Neuronal stem cell (in vitro differentiated cells): ENCODE results near the gene PCBP3.

Experiments used
- DNase-seq: peaks from one replicate; pipeline ENCODE4 v3.0.0-alpha.2; 2013; ENCODE audit warnings: low spot score
- H2AFZ ChIP-seq: one replicate; pipeline ENCODE4 v1.6.1; 2013; ENCODE audit warnings: mild to moderate bottlenecking, low read length, inconsistent platforms
- H2AK5ac ChIP-seq: 2 replicates; pipeline ENCODE4 v1.6.1; 2013; ENCODE audit warnings: low read depth, mild to moderate bottlenecking, inconsistent platforms, low read length, moderate library complexity, mixed read lengths
- H2BK120ac ChIP-seq: 2 replicates; pipeline ENCODE4 v1.6.1; 2013; ENCODE audit warnings: low read depth, mild to moderate bottlenecking, inconsistent platforms, low read length, moderate library complexity, mixed read lengths
- H2BK12ac ChIP-seq: one replicate; pipeline ENCODE4 v1.6.1; 2013; ENCODE audit warnings: low read length, inconsistent platforms
- H2BK15ac ChIP-seq: 2 replicates; pipeline ENCODE4 v1.6.1; 2013; ENCODE audit warnings: mild to moderate bottlenecking, low read length, inconsistent platforms, mixed read lengths
- H2BK5ac ChIP-seq: one replicate; pipeline ENCODE4 v1.6.1; 2013; ENCODE audit warnings: inconsistent platforms, mild to moderate bottlenecking, low read length, moderate library complexity
- H3K14ac ChIP-seq: one replicate; pipeline ENCODE4 v1.6.1; 2013; ENCODE audit warnings: low read length, inconsistent platforms
- H3K18ac ChIP-seq: 2 replicates; pipeline ENCODE4 v1.6.1; 2013; ENCODE audit warnings: low read length, inconsistent platforms
- H3K23ac ChIP-seq: 2 replicates; pipeline ENCODE4 v1.6.1; 2013; ENCODE audit warnings: low read depth, mild to moderate bottlenecking, mixed read lengths, low read length, inconsistent platforms; ENCODE audit not compliant: poor library complexity
- H3K27ac ChIP-seq: replicated peaks from 3 replicates; pipeline ENCODE4 v1.5.1; 2013; ENCODE audit warnings: low read length, inconsistent platforms
- H3K27me3 ChIP-seq, 3 experiments: 2 replicates each; pipeline ENCODE4 v1.6.1; 2013; ENCODE audit warnings: low read length in 3 of 3, mild to moderate bottlenecking in 2 of 3, inconsistent platforms in 1 of 3, low read depth in 1 of 3, mixed read lengths in 1 of 3, moderate library complexity in 1 of 3; ENCODE audit not compliant: control insufficient read depth in 3 of 3, insufficient read depth in 3 of 3
- H3K36me3 ChIP-seq, 2 donors: replicated peaks in 1 of 2; 2 replicates each; pipeline ENCODE4 v1.6.1; 2013; ENCODE audit warnings: low read length in 2 of 2; ENCODE audit not compliant: control insufficient read depth in 2 of 2, insufficient read depth in 2 of 2
- H3K4ac ChIP-seq: 2 replicates; pipeline ENCODE4 v1.6.1; 2013; ENCODE audit warnings: inconsistent platforms, mild to moderate bottlenecking, low read length, moderate library complexity
- H3K4me1 ChIP-seq, 2 donors: 1 replicate in 1 of 2; 2 replicates in 1 of 2; pipeline ENCODE4 v1.6.1; 2013; ENCODE audit warnings: low read length in 2 of 2, low read depth in 1 of 2; ENCODE audit not compliant: control insufficient read depth in 2 of 2, insufficient read depth in 1 of 2
- H3K4me2 ChIP-seq: one replicate; pipeline ENCODE4 v1.6.1; 2013; ENCODE audit warnings: mild to moderate bottlenecking, low read length, inconsistent platforms; ENCODE audit not compliant: insufficient read depth, poor library complexity, severe bottlenecking
- H3K4me3 ChIP-seq, 2 donors: 2 replicates each; pipeline ENCODE4 v1.5.1; 2013; ENCODE audit warnings: low read length in 2 of 2, mild to moderate bottlenecking in 2 of 2, inconsistent platforms in 1 of 2, moderate library complexity in 1 of 2
- H3K79me1 ChIP-seq: one replicate; pipeline ENCODE4 v1.6.1; 2013; ENCODE audit warnings: low read depth, mild to moderate bottlenecking, inconsistent platforms, low read length, moderate library complexity
- H3K9ac ChIP-seq: one replicate; pipeline ENCODE4 v1.6.1; 2013; ENCODE audit warnings: mild to moderate bottlenecking, low read depth, low read length, inconsistent platforms; ENCODE audit not compliant: poor library complexity
- H3K9me3 ChIP-seq, 2 donors: replicated peaks in 1 of 2; 2 replicates each; pipeline versions ENCODE3 to v1.6.1; 2013; ENCODE audit warnings: low read length in 2 of 2, mild to moderate bottlenecking in 2 of 2, inconsistent platforms in 1 of 2, low read depth in 1 of 2, mixed read lengths in 1 of 2, moderate library complexity in 1 of 2; ENCODE audit not compliant: control insufficient read depth in 2 of 2, insufficient read depth in 1 of 2
- H4K8ac ChIP-seq: one replicate; pipeline ENCODE4 v1.6.1; 2013; ENCODE audit warnings: low read depth, mild to moderate bottlenecking, inconsistent platforms, low read length, moderate library complexity
- H4K91ac ChIP-seq: one replicate; pipeline ENCODE4 v1.6.1; 2013; ENCODE audit warnings: low read length, low read depth, mild to moderate bottlenecking, inconsistent platforms; ENCODE audit not compliant: poor library complexity
- WGBS, 2 donors: extraction: QIAGEN DNeasy Blood & Tissue Kit; methylation state at CpG; one replicate each; pipeline ENCODE4 v1.1.7; 2013; ENCODE audit warnings: missing lambda C conversion rate in 2 of 2, mixed read lengths in 1 of 2; ENCODE audit not compliant: insufficient read length in 2 of 2, insufficient replicate concordance in 1 of 2; ENCODE audit errors: extremely low coverage in 2 of 2; 5-methylcytosine and 5-hydroxymethylcytosine counted together

Gene PCBP3

GRCh38 chr21:45787371-45787770, 143.8 kb downstream of the PCBP3 start:
- H2AK5ac ChIP-seq, result no peak overlapping the region
- peaks cover 0 to 4% (median 3%) of the 10 kb centered on the region in 3 experiments for H3K27me3 ChIP-seq
- peak overlapping the region; percentile 72 for H3K18ac ChIP-seq
- no peak overlapping the region for H3K4ac ChIP-seq
- no peak overlapping the region for H3K4me3 ChIP-seq
- H4K8ac ChIP-seq, result peak overlapping the region; percentile 9
- no peak for DNase-seq
- H3K14ac ChIP-seq, result no peak overlapping the region
- no peak overlapping the region for H3K27ac ChIP-seq
- H2AFZ ChIP-seq, result no peak overlapping the region
- H3K4me2 ChIP-seq, result no peak overlapping the region
- H2BK15ac ChIP-seq, result no peak overlapping the region
- no peak overlapping the region for H2BK5ac ChIP-seq
- peaks cover 0 to 3% of the 10 kb centered on the region in 2 donors for H3K4me1 ChIP-seq
- no peaks in the 10 kb centered on the region for H3K36me3 ChIP-seq
- H4K91ac ChIP-seq, result no peak overlapping the region
- no peak overlapping the region for H2BK120ac ChIP-seq
- H3K9me3 ChIP-seq, result peaks cover 0 to 4% of the 10 kb centered on the region in 2 donors
- no peak overlapping the region for H3K9ac ChIP-seq
- H3K79me1 ChIP-seq, result peaks cover 2% of the 10 kb centered on the region
- peak overlapping the region; percentile 59 for H3K23ac ChIP-seq
- no CpG with 5 or more reads among the region's 8 CpGs for WGBS, 2 donors
- peak overlapping the region; percentile 87 for H2BK12ac ChIP-seq

- Histone ChIP-seq H3K9me3 (peaks cover 0 to 4% of the 10 kb centered on the region in 2 donors), H3K79me1 (peaks cover 2% of the 10 kb centered on the region), H2AK5ac (peak overlapping the region; percentile 95), H3K18ac (peak overlapping the region; percentile 48), H2BK5ac (no peak overlapping the region), H4K91ac (no peak overlapping the region), H3K27ac (no peak overlapping the region), H2BK120ac (no peak overlapping the region), H3K9ac (peak overlapping the region; percentile 35), H3K27me3 (peaks cover 0 to 7% (median 4%) of the 10 kb centered on the region in 3 experiments), H2BK12ac (peak overlapping the region; percentile 75), H3K36me3 (no peaks in the 10 kb centered on the region), H2AFZ (no peak overlapping the region), H3K4me3 (no peak overlapping the region), H3K4me2 (no peak overlapping the region), H3K14ac (peak overlapping the region; percentile 74), H2BK15ac (peak overlapping the region; percentile 42), H3K4ac (no peak overlapping the region), H4K8ac (no peak overlapping the region), H3K23ac (peak overlapping the region; percentile 70), H3K4me1 (peaks cover 0 to 3% of the 10 kb centered on the region in 2 donors)
- no CpG with 5 or more reads among the region's 16 CpGs for WGBS, 2 donors
- DNase-seq, result no peak
Measured at GRCh38 chr21:45788198-45788597, 144.7 kb downstream of the PCBP3 start.

GRCh38 chr21:45788637-45789506, 145.3 kb downstream of the PCBP3 start:
- Histone ChIP-seq H3K9ac (peak overlapping the region; percentile 50), H4K91ac (peak overlapping the region; percentile 38), H2BK12ac (peak overlapping the region; percentile 75), H3K79me1 (peaks cover 2% of the 10 kb centered on the region), H2AK5ac (peak overlapping the region; percentile 95), H3K9me3 (peaks cover 0 to 4% of the 10 kb centered on the region in 2 donors), H3K4me1 (peaks cover 0 to 3% of the 10 kb centered on the region in 2 donors), H3K36me3 (no peaks in the 10 kb centered on the region), H3K27ac (no peak overlapping the region), H2BK15ac (no peak overlapping the region), H2BK5ac (no peak overlapping the region), H3K14ac (peak overlapping the region; percentile 99), H3K4me2 (no peak overlapping the region), H2BK120ac (no peak overlapping the region), H3K18ac (peak overlapping the region; percentile 70), H3K4ac (no peak overlapping the region), H3K4me3 (peak overlapping the region in 1 of 2 donors; percentile 17), H3K23ac (peak overlapping the region; percentile 43), H4K8ac (no peak overlapping the region), H3K27me3 (peaks cover 0 to 7% (median 4%) of the 10 kb centered on the region in 3 experiments), H2AFZ (no peak overlapping the region)
- no CpG with 5 or more reads among the region's 14 CpGs for WGBS, 2 donors
- DNase-seq, result no peak

- Histone ChIP-seq H2BK12ac (no peak overlapping the region), H3K4me3 (no peak overlapping the region), H2BK120ac (no peak overlapping the region), H4K91ac (no peak overlapping the region), H3K79me1 (peaks cover 2% of the 10 kb centered on the region), H2AK5ac (no peak overlapping the region), H3K4me2 (no peak overlapping the region), H3K36me3 (no peaks in the 10 kb centered on the region), H2BK15ac (no peak overlapping the region), H4K8ac (no peak overlapping the region), H3K9me3 (peaks cover 0 to 4% of the 10 kb centered on the region in 2 donors), H3K18ac (no peak overlapping the region), H3K4ac (no peak overlapping the region), H3K14ac (no peak overlapping the region), H3K23ac (no peak overlapping the region), H3K9ac (no peak overlapping the region), H3K27ac (no peak overlapping the region), H2AFZ (no peak overlapping the region), H2BK5ac (no peak overlapping the region), H3K4me1 (peaks cover 0 to 3% of the 10 kb centered on the region in 2 donors), H3K27me3 (peaks cover 0 to 7% (median 4%) of the 10 kb centered on the region in 3 experiments)
- no CpG with 5 or more reads among the region's 7 CpGs for WGBS, 2 donors
- no peak for DNase-seq
Measured at GRCh38 chr21:45790427-45790826, 146.9 kb downstream of the PCBP3 start.
